Measurements from ENCODE around the gene CREBZF. TPM values are rescaled to one million over a fixed set of nuclear protein-coding genes. Genes with fewer than 3 reads are reported as not detected.
"Not testable (repeated sequence)": the region's sequence is repeated elsewhere in the genome, so short reads cannot be mapped to it uniquely, and the experiment has no call there.

The CREBZF gene
- total RNA-seq, 1 donor from 2014 or later: 21.4 TPM

DNA sequence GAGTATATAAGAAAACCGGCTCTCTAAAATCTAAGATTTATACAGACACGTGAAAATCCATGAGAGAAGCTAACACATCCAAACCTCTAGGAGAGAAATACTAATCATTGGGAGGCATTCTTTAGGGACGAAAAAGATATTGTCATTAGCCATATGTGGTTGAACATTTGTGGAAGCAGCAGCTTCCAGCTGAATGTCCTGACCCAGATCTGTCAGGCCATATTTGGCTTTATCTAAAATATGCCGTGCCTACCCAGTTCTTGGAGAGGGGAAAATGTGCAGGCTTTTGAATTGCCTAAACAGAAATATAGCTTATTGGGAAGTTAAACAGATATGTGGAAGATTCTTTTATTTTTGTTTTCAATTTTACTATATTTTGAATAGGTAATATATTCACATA, 14.6 kb upstream of the CREBZF start:
- DNase-seq (ENCODE audit: low read depth): no peak
- TF ChIP-seq, protein P1, sequence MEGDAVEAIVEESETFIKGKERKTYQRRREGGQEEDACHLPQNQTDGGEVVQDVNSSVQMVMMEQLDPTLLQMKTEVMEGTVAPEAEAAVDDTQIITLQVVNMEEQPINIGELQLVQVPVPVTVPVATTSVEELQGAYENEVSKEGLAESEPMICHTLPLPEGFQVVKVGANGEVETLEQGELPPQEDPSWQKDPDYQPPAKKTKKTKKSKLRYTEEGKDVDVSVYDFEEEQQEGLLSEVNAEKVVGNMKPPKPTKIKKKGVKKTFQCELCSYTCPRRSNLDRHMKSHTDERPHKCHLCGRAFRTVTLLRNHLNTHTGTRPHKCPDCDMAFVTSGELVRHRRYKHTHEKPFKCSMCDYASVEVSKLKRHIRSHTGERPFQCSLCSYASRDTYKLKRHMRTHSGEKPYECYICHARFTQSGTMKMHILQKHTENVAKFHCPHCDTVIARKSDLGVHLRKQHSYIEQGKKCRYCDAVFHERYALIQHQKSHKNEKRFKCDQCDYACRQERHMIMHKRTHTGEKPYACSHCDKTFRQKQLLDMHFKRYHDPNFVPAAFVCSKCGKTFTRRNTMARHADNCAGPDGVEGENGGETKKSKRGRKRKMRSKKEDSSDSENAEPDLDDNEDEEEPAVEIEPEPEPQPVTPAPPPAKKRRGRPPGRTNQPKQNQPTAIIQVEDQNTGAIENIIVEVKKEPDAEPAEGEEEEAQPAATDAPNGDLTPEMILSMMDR (IDR thresholded peaks at IDR 0.05; ENCODE audit: insufficient read depth, low read length, poor library complexity, severe bottlenecking): no peak
- no peak overlapping the region for H3K4me3 ChIP-seq (ENCODE audit: low read depth, low read length)
- H3K36me3 ChIP-seq (ENCODE audit: control insufficient read depth, insufficient read depth, low read length): no peaks in the 10 kb centered on the region
- H3K27me3 ChIP-seq (ENCODE audit: control insufficient read depth, insufficient read depth, low read length): no peaks in the 10 kb centered on the region

DNA sequence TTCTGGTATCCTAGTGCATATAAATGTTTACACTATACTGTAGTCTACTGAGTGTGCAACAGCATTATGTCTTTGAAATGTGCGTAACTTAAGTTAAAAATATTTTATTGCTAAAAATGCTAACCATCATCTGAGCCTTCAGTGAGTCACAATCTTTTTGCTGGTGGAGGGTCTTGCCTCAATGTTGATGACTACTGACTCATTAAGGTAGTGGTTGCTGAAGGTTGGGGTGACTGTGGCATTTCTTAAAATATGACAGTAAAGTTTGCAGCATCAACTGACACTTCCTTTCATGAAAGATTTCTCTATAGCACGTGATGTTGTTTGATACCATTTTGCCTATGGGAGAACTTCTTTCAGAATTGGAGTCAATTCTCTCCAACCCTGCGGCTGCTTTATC, 8.5 kb upstream of the CREBZF start:
- DNase-seq (ENCODE audit: low read depth): no peak
- H3K27me3 ChIP-seq (ENCODE audit: control insufficient read depth, insufficient read depth, low read length): no peaks in the 10 kb centered on the region
- TF ChIP-seq, protein P1 (IDR thresholded peaks at IDR 0.05; ENCODE audit: insufficient read depth, low read length, poor library complexity, severe bottlenecking): no peak
- H3K36me3 ChIP-seq (ENCODE audit: control insufficient read depth, insufficient read depth, low read length): no peaks in the 10 kb centered on the region
- no peak overlapping the region for H3K4me3 ChIP-seq (ENCODE audit: low read depth, low read length)

DNA sequence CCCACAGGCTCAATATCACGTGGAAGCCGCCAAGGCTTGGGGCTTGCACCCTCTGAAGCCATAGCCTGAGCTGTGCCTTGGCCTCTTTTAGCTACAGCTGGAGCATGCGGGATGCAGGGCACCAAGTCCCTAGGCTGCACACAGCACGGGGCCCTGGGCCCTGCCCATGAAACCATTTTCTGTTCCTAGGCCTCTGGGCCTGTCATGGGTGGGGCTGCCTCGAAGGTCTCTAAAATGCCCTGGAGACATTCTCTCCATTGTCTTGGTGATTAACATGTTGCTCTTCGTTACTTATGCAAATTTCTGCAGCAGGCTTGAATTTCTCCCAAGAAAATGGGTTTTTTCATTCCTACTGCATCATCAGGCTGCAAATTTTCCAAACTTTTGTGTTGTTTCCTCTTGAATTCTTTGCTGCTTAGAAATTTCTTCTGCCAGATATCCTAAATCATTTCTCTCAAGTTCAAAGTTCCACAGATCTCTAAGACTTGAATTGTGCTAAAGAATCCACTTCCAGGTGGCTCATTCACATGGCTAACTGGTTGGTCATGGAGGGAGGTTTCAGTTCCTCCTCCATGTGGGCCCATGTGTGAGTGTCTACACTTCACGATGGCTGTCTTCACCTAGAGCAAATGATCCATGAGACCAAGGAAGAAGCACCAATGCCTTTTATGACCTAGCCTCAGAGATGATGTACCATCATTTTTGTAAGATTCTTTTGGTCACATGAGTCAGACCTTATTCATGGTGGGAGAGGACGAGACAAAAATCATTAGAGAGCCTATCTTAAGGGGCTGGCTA, 7.4 kb upstream of the CREBZF start:
- Histone ChIP-seq H3K27me3 (ENCODE audit: control insufficient read depth, insufficient read depth, low read length) (no peaks in the 10 kb centered on the region), H3K36me3 (ENCODE audit: control insufficient read depth, insufficient read depth, low read length) (no peaks in the 10 kb centered on the region), H3K4me3 (ENCODE audit: low read depth, low read length) (no peak overlapping the region)
- no peak for DNase-seq (ENCODE audit: low read depth)
- TF ChIP-seq, protein P1 (IDR thresholded peaks at IDR 0.05; ENCODE audit: insufficient read depth, low read length, poor library complexity, severe bottlenecking): no peak

DNA sequence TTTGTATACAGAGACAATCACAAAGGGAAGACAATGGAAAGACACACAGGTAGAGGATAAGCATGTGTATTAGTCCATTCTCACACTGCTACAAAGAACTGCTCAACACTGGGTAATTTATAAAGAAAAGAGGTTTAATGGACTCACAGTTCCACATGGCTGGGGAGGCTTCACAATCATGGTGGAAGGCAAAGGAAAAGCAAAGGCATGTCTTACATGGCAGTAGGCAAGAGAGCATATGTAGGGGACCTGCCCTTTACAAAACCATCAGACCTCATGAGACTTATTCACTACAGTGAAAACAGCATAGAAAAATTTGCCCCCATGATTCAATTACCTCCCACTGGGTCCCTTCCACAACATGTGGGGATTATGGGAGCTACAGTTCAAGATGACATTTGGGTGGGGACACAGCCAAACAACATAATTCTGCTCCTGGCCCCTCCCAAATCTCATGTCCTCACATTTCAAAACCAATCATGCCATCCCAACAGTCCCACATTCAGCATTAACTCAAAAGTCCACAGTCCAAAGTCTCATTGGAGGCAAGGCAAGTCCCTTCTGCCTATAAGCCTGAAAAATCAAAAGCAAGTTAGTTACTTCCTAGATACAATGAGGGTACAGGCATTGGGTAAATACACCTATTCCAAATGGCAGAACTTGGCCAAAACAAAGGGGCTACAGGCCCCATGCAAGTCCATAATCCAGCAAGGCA, 6.2 kb upstream of the CREBZF start:
- not testable (repeated sequence) for H3K27me3 ChIP-seq (ENCODE audit: control insufficient read depth, insufficient read depth, low read length); H3K4me3 ChIP-seq (ENCODE audit: low read depth, low read length); H3K36me3 ChIP-seq (ENCODE audit: control insufficient read depth, insufficient read depth, low read length)

DNA sequence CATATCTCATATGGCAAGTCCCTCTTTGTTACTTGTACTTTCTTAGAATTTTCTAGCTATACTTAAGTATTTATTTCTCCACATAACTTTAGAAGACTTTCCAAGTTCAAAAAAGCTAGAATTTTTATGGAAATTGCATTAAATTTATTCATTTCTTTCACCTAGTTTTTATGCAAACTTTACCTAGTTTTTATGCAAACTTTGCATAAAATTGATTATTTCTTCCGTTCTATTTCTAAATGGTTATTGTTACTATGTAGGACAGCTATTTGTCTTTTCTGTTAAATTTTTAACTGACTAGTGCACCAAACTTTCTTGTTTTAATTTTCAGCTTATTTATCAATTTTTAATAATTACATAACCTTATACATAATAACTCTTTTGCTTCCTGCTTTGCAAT, 3.2 kb upstream of the CREBZF start:
- TF ChIP-seq, protein P1 (IDR thresholded peaks at IDR 0.05; ENCODE audit: insufficient read depth, low read length, poor library complexity, severe bottlenecking): no peak
- Histone ChIP-seq H3K4me3 (ENCODE audit: low read depth, low read length) (no peak overlapping the region), H3K27me3 (ENCODE audit: control insufficient read depth, insufficient read depth, low read length) (no peaks in the 10 kb centered on the region), H3K36me3 (ENCODE audit: control insufficient read depth, insufficient read depth, low read length) (no peaks in the 10 kb centered on the region)
- DNase-seq (ENCODE audit: low read depth): no peak

More for the DNA sequence above, 6.2 kb upstream of the CREBZF start:
- not testable (repeated sequence) for DNase-seq (ENCODE audit: low read depth)

DNA sequence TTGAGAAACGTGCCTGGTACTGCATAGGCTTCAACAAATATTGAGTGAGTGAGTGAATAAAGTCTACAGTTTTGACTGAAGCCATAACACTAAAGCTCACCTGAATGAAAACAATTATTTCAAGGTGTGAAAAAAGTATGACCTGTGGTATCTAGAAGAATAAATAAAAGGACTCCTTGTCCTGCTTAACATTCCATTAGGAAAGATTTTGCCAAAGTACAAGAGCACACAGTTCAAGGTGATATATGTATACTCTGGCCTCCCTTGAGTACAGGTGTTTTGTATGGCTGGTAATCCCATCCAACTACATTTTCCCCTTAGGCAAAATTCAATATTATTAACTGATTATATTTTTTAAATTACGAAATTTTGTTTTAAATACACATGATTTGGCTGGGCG, 1.8 kb upstream of the CREBZF start:
- no peaks in the 10 kb centered on the region for H3K36me3 ChIP-seq (ENCODE audit: control insufficient read depth, insufficient read depth, low read length)
- no peaks in the 10 kb centered on the region for H3K27me3 ChIP-seq (ENCODE audit: control insufficient read depth, insufficient read depth, low read length)
- TF ChIP-seq, protein P1 (IDR thresholded peaks at IDR 0.05; ENCODE audit: insufficient read depth, low read length, poor library complexity, severe bottlenecking): no peak

More for the DNA sequence above, 1.8 kb upstream of the CREBZF start:
- no peak for DNase-seq (ENCODE audit: low read depth)
- no peak overlapping the region for H3K4me3 ChIP-seq (ENCODE audit: low read depth, low read length)

All from kidney epithelial cell (primary cell).